HG02678 (cell line): ENCODE data around the gene GIPC2.

ENCODE experiments used
- ATAC-seq: cut with Tn5 transposase; IDR thresholded peaks from one replicate; pipeline ENCODE4 v1.9.1; 2021; ENCODE audit warnings: mild to moderate bottlenecking, moderate library complexity; ENCODE audit not compliant: unreplicated experiment

GIPC2 gene

DNA sequence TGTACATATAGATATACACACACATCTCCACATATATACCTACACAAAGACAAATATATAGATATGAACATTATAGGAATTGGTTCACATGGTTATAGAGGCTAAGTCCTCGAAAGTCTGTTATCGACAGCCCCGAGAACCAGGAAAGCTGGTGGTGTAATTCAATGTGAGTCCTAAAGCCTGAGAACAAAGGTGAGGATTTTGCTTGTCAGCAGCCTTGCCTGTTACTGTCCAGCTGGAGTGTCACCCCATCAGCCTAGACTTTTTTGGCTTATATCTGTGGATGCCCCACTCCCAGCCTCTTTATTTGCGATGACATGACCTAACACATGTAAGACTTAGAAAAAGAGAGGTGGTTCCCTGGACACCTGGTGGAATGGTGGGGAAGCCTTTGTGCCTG, 97.0 kb downstream of the GIPC2 start:
- no peak for ATAC-seq

DNA sequence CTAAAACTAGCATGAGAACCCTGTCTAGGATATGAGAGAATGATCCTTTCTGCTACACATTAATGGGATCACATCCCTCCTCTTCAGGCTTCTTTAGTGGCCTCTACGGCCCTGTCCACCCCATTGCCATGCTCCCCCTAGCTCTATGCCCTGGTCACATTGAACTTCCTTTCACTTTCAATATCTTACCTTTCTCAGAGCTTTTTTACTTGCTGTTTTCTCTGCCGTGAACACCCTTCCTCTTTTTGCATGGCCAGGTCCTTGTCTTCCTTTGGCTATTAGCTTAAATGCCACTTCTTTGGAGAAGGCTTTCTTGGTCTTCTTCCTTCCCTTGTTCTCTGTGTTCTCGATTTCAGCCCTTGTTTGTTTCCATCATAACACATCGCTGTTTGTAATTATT, 97.4 kb downstream of the GIPC2 start:
- peak; percentile 85 for ATAC-seq

DNA sequence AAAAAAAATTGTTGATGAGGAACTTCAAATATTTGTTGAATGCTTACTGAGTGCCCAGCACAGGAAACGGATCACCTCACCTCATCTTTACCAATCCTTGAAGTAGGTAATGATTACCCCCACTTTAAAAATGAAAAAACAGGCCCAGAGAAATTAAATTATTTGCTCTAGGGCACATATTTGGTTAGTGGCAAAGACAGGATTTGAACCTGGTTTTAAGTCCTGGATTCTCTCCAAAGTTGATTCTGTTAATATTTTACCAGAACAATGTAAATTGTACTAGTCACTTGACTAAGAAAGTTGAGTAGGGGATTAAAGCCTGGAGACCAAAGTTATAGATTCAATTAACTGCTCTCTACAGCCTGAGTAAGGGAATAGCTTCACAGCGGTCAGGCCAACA, 97.9 kb downstream of the GIPC2 start:
- ATAC-seq: no peak

DNA sequence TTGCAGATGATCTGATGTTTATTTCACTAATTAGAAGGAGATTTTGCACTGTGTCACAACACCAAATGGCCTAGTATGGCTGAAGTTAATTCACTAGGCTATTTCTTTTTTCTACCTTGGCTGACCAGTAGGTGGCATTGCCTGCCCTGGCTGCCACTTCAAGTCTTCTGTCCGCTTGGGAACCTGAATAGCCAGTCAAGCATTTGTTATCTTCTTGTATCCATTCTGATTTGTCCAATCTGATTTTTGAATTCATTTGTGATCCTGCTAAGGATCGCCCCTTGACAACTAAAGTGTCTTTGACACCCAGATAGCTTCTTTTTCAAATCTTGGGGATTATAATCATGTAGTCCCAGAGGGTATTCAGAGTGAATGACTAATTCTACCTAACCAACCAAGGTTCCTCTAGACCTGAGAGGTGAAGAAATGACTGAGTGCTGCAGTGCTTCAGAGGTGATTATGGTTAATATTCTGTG, 99.4 kb downstream of the GIPC2 start:
- ATAC-seq: peak; percentile 73

DNA sequence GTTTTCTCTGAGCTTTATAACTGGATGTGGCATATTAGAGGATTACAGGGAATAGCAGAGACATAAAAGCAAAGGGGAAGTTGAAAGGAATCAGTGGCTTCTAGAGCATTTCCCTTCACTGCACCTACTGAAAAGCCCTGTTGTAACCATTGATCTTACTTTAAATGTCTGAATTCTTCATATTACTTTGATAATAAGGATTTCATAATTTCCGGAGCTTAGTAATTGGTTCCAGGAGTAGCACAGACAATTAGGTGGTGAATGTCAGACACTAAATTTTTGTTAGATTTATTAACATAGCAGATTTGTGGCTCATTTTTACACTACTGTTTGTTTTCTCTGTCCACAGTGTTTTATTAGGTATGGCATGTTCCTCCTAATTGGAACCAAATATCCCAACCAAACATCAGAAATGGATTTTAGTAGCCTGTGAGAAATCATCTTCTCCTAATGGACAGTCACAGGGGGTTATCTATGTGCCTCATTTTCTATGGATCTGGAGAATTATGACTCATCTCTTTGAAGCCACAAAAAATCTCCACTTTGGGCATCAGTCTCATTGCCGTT, 100.5 kb downstream of the GIPC2 start:
- no peak for ATAC-seq

DNA sequence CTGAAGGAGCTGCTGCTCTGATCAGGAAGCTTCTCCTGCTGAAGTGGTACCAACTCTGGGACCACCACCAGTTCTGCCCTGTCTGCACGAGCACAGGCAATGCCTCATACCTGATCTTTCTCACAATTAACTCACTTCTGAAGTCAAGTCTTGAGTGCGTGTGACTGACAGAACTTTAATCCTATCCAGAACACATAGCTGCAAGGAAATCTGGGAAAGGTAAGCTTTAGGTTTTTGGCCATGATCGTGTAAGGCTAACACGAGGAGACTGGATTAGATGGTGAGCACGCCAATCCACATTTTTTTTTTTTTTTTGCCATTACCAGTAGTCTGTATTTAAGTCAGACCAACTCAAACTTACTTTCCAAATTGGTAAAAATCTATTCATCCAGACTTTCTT, 101.3 kb downstream of the GIPC2 start:
- no peak for ATAC-seq

DNA sequence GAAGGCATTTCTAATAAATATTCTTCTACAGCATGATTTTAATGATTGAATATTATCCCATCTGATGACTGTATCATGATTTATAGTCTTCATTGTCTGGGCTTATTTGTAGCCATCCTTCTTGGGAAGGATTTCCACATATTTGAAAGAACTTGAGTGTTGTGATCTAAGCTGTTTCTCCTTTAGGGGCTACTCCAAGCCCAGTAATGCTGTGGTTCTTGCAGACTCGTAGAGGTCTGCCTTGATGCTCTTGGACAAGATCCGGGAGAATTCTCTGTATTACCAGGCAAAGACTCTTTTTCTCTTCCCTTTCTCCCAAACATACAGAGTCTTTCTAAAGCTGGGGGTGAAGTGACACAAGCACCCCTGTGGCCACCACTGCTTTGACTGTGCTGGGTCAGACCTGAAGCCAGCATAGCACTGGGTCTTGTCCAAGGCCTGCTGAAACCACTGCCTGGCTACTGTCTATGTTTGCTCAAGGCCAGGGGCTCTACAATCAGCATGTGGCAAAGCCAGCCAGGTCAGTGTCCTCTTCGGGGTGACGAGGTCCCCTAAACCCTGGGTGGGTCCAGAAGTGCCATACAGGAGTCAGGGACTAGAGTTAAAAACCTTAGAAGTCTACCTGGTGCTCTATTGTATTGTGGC, 107.4 kb downstream of the GIPC2 start:
- no peak for ATAC-seq

DNA sequence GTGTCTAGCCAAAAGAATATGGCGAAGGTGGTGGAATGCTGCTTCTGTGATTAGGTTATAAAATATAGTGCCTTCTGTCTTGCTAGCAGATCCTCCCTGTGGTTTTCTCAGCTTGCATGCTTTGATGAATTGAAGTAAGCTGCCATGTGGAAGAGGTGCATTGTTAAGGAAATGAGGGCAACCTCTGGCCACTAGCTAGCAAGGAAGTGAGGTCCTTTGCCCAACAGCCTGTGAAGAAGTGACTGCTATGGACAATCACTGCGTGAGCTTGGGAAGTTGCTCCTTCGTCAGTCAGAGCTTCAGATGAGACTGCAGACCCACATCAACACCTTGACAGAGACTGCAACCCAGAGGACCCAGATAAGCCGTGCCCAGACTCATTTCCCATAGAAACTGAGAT, 109.4 kb downstream of the GIPC2 start:
- ATAC-seq: no peak

DNA sequence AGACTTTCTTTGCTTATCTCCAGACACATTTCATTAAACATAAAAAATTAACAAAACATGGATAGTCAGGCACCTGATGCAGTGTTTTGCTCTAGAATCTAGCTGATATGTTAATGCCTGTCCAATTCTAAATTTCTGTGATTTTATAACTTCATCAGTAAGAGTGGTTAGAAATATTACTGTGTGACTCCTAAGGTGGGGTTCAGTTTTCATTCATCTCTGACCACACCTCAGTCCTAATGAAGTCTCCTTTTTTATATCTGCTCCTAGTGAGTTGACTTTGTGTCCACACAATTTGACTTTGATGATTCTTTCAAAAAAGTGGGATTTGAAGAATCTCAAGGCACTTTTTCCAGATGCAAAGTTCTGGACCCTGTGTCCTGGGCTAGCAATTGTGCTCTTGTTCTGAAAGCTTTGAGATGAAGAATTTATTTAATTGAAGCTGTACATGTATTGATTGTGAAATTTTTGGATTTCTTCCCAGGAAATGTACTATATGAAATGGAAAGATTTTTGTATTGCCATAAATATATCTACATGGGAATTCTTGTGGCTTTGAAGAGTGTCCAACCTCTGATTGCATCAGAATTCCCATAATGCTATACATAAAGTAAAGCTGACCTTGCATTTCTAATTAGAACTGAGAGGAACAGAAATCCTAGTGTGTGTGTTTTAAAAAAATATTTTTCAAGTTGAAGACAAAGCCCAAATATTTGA, 111.2 kb downstream of the GIPC2 start:
- ATAC-seq: no peak

DNA sequence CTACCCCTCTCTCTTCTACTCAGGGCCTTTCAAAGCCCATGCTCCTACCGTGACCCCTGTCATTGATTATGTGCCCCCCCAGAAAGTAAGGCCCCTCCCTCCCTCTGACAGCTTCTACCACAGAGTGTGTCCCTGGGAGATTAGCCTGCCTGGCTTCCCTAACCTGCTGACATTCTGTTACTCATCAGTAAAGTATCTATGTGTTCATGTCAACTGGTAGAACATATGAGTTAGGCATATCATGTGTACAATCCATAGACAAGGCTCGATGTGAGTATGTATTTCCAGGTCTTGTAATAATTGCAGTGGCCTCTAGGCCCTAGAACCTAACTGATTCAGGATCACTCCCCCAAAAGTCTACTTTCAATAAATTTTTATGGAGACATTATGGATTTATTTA, 120.0 kb downstream of the GIPC2 start:
- ATAC-seq: no peak

DNA sequence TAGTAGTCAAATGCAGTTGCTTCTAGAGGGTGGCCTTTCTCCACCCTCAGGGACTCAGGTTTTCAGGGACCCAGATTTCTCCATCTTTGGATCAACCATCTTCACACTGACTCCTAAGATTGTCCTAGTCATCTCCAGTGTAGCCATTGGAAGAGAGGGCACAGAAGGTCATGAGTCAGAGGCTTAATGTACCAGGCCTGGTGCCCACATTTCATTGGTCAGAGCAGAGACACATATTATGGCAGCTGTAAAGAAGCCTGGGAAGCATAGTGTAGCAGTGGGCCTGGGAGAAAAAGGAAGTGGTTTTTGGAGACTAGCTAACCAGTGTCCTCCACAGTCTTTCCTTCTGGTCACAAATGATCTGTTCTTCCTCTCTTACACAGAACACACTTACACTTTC, 122.5 kb downstream of the GIPC2 start:
- ATAC-seq: no peak

DNA sequence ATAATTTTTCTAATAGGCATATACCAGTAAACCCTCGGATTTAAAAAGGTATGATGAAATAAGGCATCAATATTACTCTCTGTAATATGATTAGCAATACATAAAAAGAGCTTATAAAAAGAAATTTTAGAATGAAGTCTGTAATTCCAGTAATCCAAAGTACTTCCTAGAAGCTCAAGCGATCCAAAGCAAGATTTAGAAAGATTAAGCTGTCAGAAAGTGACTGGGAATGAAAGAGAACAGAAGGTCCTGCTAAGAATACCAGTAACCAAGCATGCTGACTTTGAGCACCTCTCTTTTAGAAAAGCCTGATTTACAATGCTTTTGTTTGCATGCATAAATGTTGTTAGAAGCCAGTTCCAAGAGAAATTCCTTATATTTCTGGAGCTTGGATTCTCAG, 125.1 kb downstream of the GIPC2 start:
- ATAC-seq: no peak

DNA sequence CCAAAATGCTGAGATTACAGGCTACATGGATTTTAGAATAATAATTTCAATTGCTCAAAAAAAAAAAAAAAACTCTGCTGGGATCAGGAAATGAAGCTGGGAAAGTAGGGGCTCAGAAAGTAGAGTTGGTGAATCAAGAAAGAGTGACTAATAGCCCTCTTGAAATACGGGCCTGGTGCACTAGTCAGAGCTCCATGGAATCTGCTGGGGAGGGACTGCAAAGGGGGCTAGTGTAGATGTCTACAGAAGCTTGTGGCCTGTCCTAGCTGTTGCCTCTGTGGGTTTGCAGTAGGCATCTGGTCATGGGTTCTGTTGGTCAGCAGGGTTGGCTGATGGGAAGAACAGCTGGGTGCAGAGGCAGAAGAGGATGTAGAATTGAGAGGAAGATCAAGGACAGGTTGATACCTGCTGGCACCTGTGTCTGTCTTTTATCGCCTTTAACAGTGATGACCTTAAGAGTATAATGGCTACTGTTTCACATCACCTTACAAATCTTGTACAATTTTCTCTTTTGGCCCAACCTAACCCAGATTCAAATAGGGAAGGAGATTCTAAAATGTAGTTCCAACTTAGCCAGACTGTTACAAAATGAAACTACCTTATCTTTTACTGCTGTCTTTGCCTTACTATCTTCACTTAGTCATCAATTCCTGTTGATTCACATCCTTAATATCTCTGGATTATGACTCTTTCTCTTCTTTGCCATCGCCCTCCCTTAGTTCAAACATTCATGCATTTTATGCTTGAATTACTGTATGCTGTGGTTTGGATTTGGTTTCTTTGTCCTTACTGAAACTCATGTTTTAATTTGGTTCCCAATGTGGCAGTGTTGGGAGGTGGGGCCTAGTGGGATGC, 126.2 kb downstream of the GIPC2 start:
- no peak for ATAC-seq

DNA sequence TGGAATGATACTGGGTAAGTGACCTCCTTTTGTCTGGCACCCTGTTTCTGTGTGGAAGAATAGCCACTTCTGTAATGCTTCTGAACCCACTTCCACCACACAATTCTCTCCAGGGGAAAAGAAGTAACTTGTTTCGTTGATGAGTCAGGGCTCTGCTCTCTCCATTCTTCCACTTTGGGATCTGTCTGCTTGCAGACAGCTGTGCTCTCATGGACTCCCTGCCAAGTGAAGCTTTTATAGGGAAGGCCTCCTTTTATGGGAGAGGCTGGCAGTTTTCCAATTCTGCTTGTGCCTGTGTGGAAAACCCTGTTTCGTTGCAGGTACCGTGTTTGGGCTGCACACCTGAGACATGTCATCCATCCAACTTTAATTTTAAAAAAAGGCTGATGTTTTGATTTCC, 130.7 kb downstream of the GIPC2 start:
- no peak for ATAC-seq

DNA sequence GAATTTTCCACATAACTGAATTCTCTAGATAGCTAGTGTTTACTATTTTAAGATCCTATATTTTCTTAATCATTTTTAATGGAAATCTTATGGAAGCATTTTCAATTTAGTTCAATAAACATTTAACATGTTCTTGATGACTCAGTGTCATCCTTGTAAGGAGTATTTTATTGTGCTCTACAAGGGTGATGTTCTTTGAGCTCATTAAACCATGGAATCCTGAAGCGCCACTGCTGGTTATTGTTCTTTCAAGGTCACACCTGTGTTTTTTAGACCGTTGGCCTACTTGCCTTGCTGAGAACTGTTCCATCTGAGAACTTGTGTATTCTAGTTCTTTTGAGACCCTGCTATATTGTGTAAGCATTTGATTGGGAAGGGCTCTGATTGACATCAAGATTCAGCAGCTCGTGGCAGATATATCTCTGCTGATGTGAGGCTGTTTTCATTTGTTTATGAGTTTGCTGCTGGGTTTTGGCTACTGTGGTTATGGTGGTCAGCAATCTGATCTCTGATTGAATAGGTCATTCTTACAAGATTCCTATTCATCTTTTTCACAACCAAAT, 132.0 kb downstream of the GIPC2 start:
- no peak for ATAC-seq

DNA sequence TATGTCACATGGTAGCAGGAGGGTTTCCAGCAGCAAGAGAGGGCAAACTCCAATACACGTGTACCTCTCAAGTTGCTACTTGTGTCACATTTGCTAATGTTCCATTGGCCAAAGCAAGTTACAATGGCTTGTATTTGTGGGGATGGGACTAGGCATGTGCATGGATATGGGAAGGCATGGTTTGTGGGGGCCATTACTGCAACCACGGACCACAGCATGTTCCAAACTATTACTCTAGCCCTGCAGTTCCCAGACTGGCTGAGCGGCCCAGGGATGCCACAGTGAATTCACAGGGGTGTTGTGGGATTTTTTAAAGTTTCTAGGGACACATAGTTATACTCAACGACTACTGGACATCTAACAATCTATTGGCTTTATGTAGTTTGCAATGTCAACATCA, 133.1 kb downstream of the GIPC2 start:
- no peak for ATAC-seq

DNA sequence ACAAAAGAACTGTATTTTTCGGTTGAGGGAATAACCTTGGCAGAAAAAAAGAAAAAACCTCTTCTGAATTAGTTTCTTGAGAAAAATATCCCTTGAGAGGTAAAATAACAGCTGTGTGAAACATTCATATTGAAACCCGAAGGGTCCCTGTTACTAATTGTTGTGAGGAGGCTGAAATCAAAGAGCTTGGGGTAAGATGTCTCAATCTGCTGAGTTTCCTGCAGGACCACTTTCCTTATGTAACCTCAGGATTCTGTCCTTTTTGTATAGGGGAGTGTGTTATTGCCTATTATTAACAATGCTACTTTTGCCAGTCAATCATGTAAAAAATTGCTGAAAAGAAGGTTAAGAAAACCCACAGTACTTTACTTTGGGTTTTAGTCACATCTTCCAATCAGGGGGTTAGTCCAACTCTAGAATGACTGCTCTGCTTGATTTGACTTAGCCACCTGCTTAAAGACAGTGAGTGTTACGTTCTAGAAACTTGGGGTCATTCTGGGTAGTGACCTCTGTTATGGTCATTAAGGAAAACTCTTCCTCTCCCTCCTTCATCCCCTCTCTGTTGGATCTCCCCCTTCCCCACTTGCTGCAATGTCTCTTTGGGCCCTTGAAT, 138.8 kb downstream of the GIPC2 start:
- ATAC-seq: peak; percentile 69
